HG03521 (cell line): ENCODE results near the gene LEFTY1.

ENCODE experiments used
- ATAC-seq: cut with Tn5 transposase; IDR thresholded peaks from one replicate; pipeline ENCODE4 v1.9.1; 2021; ENCODE audit warnings: mild to moderate bottlenecking, moderate library complexity; ENCODE audit not compliant: unreplicated experiment

The LEFTY1 gene

DNA sequence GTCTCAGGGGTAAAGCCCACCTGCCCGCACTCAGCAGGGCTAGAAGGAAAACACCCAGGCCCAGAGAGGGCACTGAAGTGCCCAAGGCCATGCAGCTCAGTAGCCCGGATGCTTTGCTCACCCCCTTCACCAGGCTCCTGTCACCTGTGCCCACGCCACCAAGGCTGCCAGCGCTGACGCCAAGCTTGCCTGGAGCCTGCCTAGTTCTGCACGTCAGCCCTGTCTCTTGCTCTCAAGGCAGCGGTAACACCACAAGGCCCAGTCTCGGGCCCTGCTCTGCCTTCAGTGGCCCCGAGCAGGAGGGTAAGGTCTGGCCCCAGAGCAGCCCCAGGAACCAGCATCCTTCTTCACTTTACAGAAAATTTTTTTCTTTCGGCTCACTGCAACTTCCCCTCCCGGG lies 14.5 kb downstream of the LEFTY1 start:
- ATAC-seq = no peak

DNA sequence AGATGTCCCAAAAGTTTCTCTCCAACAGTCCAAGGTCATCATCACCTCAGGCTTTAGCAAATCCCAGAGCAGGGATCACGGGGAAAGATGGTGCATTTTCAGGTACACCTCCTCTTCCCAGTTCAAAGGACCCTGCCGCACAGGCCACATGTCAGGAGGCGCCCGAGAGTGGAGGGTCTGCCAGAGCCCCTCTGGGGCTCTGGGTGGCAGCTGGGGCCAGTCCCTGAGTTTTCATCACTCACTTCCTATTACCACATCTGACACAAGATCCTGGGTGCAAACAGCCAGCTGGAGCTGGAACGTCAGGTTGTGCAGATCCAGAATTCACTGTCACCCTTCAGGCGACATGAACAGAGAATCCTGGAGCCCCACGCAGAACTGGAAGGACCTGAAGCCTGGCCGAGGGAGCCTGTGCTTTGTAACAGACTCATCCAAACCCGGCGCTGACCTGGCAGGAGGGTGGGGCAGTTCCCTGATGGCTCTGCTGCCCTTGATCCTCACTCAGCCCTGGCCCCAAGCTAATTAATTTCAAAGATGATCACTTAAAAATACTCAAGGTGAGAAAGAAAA lies 15.6 kb downstream of the LEFTY1 start:
- no peak for ATAC-seq

DNA sequence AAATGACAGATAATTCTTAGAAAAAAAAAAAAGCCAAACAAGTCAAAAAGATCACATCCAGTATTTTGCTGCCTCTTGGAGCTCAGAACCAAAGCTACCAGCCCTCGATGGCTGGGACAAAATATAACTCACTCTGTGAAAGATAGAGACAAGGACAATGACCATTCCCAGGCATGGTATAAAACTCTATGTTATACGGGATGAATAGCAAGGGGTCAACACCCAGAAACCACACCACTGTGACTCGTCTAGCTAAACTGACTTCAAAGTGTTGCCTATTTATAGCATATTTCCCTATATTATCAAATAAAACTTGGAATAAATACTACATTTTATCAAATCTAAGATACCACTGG lies 16.9 kb downstream of the LEFTY1 start:
- ATAC-seq = no peak

DNA sequence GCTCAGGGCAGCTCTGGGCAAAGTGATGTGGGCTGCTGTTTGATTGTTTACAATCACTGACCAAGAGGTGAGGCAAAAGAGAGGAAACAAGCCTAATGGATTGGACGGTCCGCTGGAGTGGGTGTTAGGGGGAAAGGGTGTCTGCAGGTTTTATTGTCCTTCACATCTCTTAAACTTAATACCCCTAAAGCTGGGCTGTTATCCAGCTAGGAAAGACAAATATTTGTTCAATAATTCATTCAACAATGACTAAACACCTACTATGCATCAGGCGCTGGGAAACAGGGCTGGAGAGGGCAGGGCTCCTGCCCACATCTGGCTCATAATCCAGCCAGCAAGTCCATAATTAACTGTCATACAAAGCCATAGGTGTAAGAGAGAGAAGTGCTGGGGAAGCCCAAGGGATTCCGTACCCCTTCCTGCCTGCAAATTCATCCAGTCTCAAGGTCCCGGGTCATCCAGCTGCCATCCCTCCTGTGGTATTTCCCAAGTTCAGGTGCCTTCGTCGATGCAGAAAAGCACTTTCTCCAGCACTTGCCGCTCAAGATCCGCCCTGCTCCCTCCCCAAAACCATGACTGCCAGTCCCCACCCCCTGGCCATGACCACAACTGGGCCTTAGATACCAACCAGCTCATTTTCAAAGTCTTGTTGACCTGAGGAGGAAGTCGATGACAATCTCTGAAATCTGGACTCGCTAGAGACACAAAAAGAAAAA lies 17.4 kb downstream of the LEFTY1 start:
- ATAC-seq = no peak

DNA sequence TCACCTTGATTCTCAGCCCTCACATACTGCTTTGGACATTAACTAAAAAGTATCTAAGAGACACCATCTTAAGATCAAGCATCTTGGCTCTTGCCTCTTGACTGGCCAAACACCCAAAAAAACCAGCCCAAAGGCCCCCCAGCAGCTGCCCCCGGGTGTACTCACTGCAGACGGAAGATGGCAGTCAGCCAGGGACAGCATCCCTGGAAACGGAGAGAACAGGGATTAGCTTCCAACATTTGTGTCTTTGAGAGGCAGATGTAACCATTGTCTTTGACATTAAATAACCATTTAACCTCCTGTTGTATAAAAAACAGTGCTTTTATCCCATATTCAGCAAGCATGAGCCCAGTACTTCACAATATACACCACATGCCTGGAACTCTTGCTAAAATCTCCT lies 18.0 kb downstream of the LEFTY1 start:
- ATAC-seq = no peak

DNA sequence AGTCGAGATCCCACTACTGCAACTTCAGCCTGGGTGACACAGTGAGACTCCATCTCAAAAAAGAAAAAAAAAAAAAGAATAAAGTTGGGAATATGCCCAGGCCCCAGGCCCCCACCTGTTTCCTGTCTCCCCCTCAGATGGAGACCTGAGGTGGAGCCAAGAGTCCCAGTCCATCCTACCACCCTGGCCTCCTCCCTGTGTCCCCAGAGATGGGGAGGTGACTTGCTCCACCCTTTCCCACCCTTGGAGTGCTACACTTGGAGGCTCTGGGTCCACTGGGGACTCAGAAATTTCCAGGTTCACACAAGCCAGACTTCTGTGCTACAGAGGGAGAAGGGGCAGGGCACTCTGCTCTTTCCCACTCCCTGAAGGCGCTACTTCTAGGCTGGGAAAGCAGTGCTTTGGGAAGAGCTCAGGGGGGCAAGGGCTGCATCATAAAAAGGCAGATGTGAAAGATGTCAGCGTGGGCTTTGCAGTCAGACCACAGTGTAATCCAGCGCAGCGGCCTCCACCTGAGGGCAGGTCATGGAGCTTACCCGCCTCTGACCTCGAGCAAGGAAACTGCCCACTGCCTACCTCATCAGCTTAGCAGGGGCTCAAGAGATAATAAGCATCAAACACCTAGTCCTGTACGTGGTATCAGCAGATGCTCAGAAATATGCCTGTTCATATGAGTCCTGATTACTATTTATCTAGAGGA lies 20.2 kb downstream of the LEFTY1 start:
- ATAC-seq = no peak

DNA sequence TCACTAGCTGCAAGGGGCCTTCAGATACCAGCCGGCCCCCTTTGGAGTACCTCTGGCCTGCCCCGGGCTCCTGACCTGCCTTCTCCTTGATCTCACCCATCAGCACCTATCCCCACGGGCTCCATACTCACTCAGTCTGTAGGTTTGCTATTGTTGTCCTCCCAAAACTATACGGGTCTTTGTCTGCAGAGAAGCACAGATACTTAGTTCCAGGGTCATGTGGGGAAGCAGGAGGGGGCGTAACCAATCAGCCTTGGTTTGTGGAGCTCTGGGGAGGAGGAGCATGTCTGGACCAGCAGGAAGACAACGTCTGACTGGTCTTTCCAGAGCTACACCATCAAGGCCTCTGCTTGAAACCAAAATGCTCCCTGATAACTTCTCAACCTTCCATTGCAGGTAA lies 22.0 kb downstream of the LEFTY1 start:
- ATAC-seq = no peak

DNA sequence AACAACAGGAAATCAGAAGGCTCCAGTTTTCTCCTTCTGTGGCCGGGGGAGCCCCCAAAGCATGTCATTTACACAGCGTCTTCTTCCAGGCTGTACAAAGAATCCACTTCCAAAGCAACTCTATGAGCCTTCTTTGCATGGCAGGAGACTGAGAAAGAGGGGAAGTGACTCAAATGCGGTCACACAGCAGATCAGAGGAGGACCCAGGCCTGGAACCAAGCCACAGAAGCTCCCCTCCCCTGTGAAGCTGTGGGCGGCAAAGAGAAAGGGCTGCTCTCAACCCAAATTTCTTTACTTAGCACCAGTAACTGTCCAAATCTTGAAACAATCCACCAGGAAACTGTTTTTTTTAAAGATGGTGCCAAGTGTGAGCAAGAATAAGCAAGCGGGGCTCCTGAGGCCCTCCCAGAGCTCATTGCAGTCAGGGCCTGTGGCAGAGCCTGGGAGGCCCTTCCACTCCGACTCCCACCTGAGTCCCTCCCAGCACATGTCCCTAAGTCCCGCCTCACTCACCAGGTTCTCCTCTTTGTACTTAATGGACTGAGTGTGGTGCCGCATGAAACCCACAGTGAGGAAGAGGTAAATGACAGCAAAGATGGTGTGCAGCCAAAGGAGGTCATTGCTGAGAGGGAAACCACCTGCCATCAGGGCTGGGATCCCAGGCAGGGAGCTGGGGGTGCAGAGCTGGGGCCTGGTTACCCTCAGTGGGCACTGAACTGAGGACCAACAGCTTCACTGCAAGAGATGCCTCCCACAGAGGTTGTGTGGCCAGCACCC lies 22.7 kb downstream of the LEFTY1 start:
- ATAC-seq = peak; percentile 48

DNA sequence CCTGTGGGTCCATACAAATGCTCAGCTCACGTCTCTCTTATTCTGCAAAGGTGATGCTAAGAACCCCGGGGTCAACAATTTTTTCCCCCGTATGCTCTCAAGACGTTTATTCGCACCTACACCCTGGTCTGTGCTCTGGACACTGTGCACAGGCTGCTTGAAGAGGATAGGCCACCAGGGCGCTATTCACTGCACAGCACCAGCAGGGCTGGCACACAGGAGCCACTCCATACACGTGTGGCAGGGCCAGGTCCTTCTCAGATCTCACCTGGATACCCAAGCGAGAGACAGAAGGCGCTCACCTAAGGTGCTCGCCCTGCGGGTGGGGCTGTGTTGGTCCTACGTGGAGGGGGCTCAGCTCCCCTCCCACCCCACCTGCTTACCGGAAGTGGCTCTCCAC lies 23.4 kb downstream of the LEFTY1 start:
- ATAC-seq = no peak

DNA sequence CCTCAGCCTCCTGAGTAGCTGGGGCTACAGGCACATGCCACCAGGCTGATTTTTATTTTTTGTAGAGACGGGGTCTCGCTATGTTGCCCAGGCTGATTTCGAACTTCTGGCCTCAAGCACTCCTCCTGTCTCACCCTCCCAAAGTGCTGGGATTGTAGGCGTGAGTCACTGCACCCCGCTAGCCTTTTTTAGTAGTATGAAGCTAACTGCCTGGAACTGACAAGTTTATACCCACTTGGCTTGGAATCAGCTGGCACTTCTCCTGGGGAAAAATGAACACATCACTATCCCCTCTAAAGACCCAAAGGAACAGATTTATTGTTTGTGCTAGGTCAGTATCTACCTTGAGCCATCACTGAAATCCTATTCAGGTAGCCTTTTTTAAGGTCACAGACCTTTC lies 25.8 kb downstream of the LEFTY1 start:
- no peak for ATAC-seq

DNA sequence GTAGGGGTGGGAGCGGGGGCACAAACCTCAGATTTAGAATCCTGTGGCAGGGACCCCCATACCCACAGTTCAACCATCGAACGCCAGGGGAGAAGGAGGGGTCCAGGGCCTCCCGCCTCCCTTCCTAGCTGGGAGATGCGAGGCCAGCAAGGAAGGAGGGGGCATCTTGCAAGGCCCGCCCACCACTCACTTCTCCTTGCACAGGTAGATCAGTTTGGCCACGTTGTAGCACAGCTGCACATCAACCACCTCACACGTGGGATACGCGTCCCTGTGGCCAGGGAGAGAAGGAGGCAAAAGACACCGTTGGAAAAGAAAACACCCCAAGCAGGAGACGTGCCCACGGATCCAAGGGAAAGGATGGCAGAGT lies 26.4 kb downstream of the LEFTY1 start:
- no peak for ATAC-seq

DNA sequence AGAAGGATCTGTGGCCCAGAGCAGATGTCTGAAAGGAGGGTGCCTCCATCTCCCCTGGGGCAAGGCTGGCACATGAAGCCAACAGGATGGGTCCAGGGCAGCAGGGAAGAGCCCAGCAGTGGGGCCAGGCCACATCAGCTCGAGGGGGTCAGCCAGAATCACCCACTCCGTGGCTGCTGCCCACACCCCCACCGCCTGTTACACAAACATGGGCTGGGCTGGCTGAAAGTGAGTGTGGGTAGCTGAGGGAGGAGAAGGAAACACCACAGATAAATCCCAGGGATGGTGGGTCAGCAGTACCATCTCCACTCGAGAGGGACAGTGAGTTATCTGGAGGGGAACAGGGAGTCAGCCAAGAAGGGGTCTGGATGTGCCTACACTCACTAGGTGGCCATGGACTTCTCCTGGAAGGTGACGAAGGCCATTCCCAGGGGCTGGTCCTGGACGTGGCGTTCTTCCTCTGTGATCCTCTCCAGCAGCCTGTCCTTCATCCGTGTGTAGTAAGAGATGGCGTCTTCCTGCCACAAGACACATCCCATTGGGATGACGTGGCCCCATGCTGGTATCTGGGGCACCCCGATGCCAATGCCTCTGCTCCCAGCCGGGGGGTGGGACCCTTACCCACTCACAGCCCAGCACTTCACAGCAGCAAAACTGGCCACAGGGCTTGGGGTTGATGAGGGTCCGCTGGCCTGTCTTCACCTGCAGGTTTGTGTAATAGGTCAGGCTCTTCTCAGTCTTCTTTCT lies 26.9 kb downstream of the LEFTY1 start:
- ATAC-seq = no peak

DNA sequence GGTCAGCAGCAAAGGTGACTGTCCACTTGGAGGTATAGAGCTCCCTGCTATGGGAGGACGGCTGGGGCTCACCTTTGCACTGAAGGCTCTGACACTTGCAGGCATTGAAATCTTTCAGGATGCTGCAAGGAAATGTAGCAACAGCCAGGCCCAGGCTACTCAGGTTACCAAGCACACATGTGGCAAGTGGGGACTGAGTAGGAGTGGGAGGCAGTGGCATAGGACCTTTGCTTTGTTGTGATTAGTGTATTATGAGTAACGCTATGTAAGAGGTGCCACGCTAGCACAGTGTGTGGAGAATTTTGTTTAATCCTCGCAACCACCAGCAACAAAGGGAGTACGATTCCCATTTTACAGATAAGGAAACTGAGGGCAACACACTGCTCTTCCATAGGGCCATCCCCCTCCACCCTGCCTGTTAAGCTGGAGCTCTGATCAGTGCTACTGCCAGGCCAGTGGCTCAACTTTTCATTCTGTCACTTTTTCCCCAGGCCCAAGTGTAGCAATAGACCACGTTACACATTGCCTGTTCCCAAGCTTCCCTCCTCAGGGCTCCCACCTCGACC lies 28.0 kb downstream of the LEFTY1 start:
- ATAC-seq = no peak

DNA sequence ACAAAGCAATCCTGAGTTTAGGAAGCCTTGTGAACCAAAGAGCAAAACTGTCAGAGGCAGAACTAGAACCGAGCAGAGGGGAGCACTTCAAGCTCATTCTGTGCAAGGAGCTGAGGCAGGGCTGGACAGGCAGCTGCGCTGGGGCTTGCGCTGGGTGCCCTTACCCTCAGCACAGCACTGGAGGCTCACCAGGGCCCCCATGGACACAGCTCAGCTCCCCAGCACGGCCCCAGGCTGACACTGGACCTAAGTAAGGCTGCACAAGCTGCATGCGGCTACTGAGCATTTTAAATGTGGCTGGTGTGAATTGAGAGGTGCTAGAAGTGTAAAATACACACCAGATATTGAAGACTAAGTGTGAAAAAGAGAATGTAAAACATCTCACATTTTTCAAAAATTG lies 28.8 kb downstream of the LEFTY1 start:
- no peak for ATAC-seq

DNA sequence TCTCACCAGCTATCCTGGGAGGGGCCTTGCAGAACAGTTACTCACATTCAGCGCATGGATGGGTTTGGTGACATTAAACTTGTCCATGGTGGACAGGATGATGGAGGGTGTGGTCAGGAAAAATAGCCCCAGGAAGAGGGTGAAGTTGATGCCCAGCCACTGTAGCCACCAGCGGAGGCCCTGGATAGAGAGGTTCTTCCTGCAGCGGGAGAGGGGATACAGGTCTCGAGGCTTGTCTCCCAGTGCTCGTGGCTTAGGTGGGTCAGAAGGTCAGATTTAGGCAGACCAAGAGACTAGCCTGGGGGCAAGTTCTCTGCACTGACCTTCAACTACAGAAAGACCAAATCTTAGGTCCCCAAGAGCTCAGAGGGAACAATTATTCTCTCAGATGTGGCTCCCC lies 29.8 kb downstream of the LEFTY1 start:
- ATAC-seq = no peak

DNA sequence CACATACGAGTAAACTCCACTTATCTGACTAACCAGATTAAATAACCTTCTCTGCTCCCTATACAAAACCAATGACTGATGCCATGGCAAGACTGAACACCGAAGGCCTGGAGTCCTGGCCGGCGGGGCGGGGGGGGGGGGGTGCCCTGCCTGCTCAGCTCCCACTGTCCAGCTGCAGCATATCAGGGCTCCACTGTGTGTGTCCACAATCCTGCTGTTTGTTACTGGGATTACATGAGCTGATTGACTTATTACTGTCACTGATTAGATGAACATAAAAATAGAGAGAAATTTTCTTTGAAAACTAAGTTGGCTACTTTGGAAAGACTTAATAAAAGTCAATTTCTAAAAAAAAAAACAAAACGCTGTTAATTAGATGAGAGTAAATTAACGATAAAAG lies 31.7 kb downstream of the LEFTY1 start:
- no peak for ATAC-seq

DNA sequence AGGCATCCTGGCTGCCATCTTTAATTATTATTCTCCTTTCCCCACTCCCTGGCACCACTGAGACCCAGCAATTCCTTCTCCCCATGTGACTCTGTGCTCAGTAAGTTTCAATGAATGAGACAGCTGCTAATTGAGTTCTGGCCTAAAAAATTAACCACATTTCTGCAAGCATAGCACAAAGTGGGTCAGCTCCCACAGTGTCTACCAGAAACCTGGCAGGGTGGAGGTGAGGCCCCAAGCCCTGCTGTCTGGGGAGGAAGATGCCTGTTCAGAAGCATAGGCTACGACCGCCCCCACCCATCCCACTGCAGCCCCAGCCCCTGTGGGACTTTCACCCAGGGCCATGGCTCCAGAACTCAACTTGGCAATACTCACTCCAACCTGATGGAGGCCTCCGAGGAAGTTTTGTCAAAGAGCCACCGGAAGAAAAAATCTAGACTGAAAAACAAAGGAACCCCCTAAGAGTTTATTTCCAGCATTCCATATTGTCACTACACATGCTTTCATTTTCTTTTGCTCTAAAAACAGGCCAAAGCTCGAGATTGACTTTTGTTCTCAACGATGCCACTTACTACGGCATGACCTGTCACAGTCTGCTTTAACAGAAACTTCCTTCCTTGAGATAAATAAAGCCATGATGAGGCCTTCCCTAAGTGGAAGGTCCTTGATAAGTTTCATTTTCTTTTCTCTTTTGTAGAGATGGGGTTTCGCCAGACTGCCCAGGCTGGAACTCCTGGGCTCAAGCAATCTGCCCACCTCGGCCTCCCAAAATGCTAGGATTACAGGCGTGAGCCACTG lies 33.2 kb downstream of the LEFTY1 start:
- ATAC-seq = no peak

DNA sequence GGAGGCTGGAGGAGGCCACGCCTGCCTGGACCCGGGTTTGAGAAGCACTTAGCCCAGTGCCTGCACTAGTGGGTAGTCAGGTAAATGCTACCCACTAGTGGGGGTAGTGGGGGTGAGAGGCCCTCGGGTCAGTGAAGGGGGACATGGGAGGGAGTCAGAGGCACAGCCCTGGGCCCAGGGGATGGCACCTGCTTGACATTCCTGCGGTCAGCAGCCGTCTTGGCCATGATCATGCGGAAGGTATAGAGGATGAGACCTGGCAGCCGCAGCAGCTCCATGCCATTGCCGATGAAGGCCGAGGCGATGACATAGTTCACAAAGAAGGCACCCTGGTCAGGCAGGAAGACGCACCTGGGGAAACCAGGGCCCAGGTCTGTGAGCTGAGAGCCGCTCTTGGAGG lies 35.5 kb downstream of the LEFTY1 start:
- no peak for ATAC-seq

DNA sequence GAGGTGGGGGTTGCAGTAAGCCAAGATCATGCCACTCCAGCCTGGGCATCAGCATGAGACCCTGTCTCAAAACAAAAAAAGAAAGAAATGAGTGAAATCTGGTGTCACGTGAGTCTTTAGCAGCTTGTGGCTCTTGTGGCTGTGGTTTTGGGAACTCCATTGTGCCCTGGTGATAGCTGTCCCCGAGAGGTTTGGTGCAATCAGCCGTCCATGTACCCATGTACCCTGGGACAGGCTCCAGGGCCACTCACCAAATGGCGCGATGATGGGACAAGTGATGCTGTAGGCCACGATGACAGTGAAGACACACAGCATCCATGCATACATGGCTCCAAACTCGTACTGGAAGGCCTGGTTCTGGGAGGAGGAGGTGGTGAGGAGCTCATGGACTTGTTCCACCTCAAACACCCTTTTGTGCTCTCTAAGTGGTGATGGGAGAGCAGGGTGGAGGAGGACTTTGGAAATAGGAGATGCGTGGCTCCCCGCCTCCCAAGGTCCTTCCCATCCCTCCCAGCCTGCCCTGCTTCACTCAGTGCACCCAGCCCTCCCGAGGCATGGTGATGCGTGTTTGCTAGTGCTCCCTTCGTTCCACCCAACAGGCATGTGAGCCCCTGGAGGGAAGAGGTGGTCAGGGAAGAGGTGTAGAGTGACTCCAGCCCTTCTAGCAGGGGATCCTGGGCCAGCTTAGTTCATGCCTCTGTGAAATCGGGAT lies 36.4 kb downstream of the LEFTY1 start:
- no peak for ATAC-seq
